H1 (cell line): ENCODE results near the gene LAMA4. TPM values are rescaled to one million over a fixed set of nuclear protein-coding genes. Genes with fewer than 3 reads are reported as not detected.

Experiments
- BCL11A ChIP-seq, 2 experiments: IDR thresholded peaks; one replicate each; pipeline ENCODE4 v1.6.1; 2011; ENCODE audit warnings: low read depth in 2 of 2, low read length in 2 of 2, mild to moderate bottlenecking in 2 of 2
- CHD7 ChIP-seq: fragments of 300-600 bp; sonication (generic); IDR thresholded peaks from 2 replicates; pipeline ENCODE4 v1.7.1; 2012; ENCODE audit warnings: low read length, moderate library complexity, mild to moderate bottlenecking, inconsistent platforms; ENCODE audit not compliant: insufficient replicate concordance
- EGR1 ChIP-seq: IDR thresholded peaks from 2 replicates; pipeline ENCODE4 v1.6.1; 2011; ENCODE audit warnings: low read depth, low read length, borderline replicate concordance
- KDM1A ChIP-seq: fragments of 200-600, 300-600 bp; sonication (generic); IDR thresholded peaks from 2 replicates; pipeline ENCODE4 v1.7.1; 2016; ENCODE audit warnings: mild to moderate bottlenecking, low read length, borderline replicate concordance
- RXRA ChIP-seq: IDR thresholded peaks from 2 replicates; pipeline ENCODE4 v1.6.1; 2011; ENCODE audit warnings: low read depth, mild to moderate bottlenecking, low read length, moderate library complexity; ENCODE audit not compliant: insufficient read depth
- SIN3A ChIP-seq, 2 experiments: IDR thresholded peaks in 1 of 2; conservative IDR thresholded peaks in 1 of 2; 2 replicates each; pipeline ENCODE4 v1.6.1; 2011 to 2012; ENCODE audit warnings: low read length in 2 of 2, improper control_type of control experiment in 1 of 2, low read depth in 1 of 2, mild to moderate bottlenecking in 1 of 2
- SP2 ChIP-seq: IDR thresholded peaks from 2 replicates; pipeline ENCODE4 v1.6.1; 2012; ENCODE audit warnings: mild to moderate bottlenecking, low read length, inconsistent platforms
- TCF12 ChIP-seq: IDR thresholded peaks from 2 replicates; pipeline ENCODE4 v1.6.1; 2011; ENCODE audit warnings: low read depth, mild to moderate bottlenecking, low read length
- TEAD4 ChIP-seq: IDR thresholded peaks from 2 replicates; pipeline ENCODE4 v1.6.1; 2012; ENCODE audit warnings: low read depth, low read length, inconsistent platforms, mixed read lengths
- polyA plus RNA-seq, 7 experiments: library from polyadenylated mRNA; depleted of rRNA in 3 of 7; stranded (reverse) in 5 of 7; unstranded in 2 of 7; fragments of >200 nt in 5 of 7; fragments of 200-250 nt in 2 of 7; gene quantifications; 1 replicate in 5 of 7; 2 replicates in 1 of 7; 4 replicates in 1 of 7; pipeline versions ENCODE4 v1.2.1 to v1.2.3, GENCODE V29; 2011 to 2013; ENCODE audit warnings: missing spikeins in 2 of 7, mixed read lengths in 2 of 7
- total RNA-seq: library from RNA; stranded (reverse); fragmentation: NEBNext Ultra II Directional; extraction: Animal tissue kit (Norgen Biotek cat#: 25700); gene quantifications from 2 replicates; pipeline ENCODE4 v1.2.1, GENCODE V29; 2021

LAMA4 gene
- total and polyA plus RNA-seq, 2 of the 8 experiments (the other 6 are each of a cell fraction or from before 2014, with no cell fraction given), result 0.95 to 1.5 TPM

GRCh38 chr6:112214739-112215269, 39.6 kb downstream of the LAMA4 start (continued):
- no peak for TF ChIP-seq CHD7
- TF ChIP-seq KDM1A, result no peak
- TF ChIP-seq TCF12, result no peak
- TF ChIP-seq EGR1, result no peak
- no peak for TF ChIP-seq RXRA
- TF ChIP-seq SP2, result no peak
- TF ChIP-seq SIN3A (conservative IDR thresholded peaks at IDR 0.05 in 1 of 2, IDR thresholded peaks at IDR 0.05 in 1 of 2; ENCODE audit: low read depth in 1 of 2, low read length in 2 of 2), result no peak
- no peak for TF ChIP-seq TEAD4
- no peak for TF ChIP-seq BCL11A (IDR thresholded peaks at IDR 0.05; ENCODE audit: low read depth in 2 of 2, low read length in 2 of 2)
